H1 (cell line): ENCODE data around the gene ATP7B. TPM values are rescaled to one million over a fixed set of nuclear protein-coding genes. Genes with fewer than 3 reads are reported as not detected.
A peak's percentile ranks its signal among the peaks of the same experiment; 100 is the strongest.

Experiments used
- CTBP2 ChIP-seq: IDR thresholded peaks from 2 replicates; pipeline ENCODE4 v1.7.0; 2011; ENCODE audit warnings: borderline replicate concordance, mild to moderate bottlenecking, moderate library complexity, mixed read lengths, low read length; ENCODE audit not compliant: insufficient read depth, insufficient read length
- RNF2 ChIP-seq: fragments of 200-900, 300-1000 bp; sonication (generic); IDR thresholded peaks from 2 replicates; pipeline ENCODE4 v1.7.1; 2016; ENCODE audit warnings: borderline replicate concordance, low read depth, mild to moderate bottlenecking, antibody characterized with exemption, low read length; ENCODE audit not compliant: poor library complexity, severe bottlenecking; ENCODE audit errors: missing control alignments
- polyA plus RNA-seq, 7 experiments: library from polyadenylated mRNA; depleted of rRNA in 3 of 7; stranded (reverse) in 5 of 7; unstranded in 2 of 7; fragments of >200 nt in 5 of 7; fragments of 200-250 nt in 2 of 7; gene quantifications; 1 replicate in 5 of 7; 2 replicates in 1 of 7; 4 replicates in 1 of 7; pipeline versions ENCODE4 v1.2.1 to v1.2.3, GENCODE V29; 2011 to 2013; ENCODE audit warnings: missing spikeins in 2 of 7, mixed read lengths in 2 of 7
- total RNA-seq: library from RNA; stranded (reverse); fragmentation: NEBNext Ultra II Directional; extraction: Animal tissue kit (Norgen Biotek cat#: 25700); gene quantifications from 2 replicates; pipeline ENCODE4 v1.2.1, GENCODE V29; 2021
- TF ChIP-seq, protein P1 (sequence below): fragments of 300-600 bp; sonication (generic); IDR thresholded peaks from 2 replicates; pipeline ENCODE4 v1.7.1; 2012; ENCODE audit warnings: low read length, moderate library complexity, mild to moderate bottlenecking, inconsistent platforms; ENCODE audit not compliant: insufficient replicate concordance
- TF ChIP-seq, protein P2 (sequence below), 3 experiments: IDR thresholded peaks; 1 replicate in 2 of 3; 2 replicates in 1 of 3; pipeline versions ENCODE4 v1.5.1 to v1.6.1; 2011; ENCODE audit warnings: low read length in 3 of 3, mild to moderate bottlenecking in 3 of 3, inconsistent platforms in 2 of 3, low read depth in 1 of 3, moderate library complexity in 1 of 3; ENCODE audit not compliant: insufficient read depth in 1 of 3; ENCODE audit errors: control extremely low read depth in 1 of 3

ATP7B gene
- total and polyA plus RNA-seq, 2 of the 8 experiments (the other 6 are each of a cell fraction or from before 2014, with no cell fraction given), result 4.1 to 9.2 TPM

DNA sequence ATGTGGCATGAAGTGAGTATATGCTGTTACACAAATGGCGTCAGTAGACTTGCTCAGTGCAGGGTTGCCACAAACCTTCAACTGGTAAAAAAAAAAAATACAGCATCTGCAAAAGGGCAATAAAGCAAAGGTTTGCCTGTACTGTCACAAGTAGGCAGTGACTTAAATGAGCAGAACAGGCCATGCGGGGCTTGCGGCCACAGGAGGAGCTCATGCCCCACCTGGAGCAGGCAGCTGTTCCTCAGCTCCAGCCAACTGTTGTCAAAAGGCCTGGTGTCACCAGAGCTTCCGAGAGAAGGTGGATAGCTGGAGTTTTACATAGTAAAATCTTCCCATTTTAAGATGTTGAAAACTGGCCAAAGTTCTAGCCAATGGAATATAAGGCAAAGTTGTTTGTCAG, 7.7 kb downstream of the ATP7B start (continued):
- TF ChIP-seq, protein P1, sequence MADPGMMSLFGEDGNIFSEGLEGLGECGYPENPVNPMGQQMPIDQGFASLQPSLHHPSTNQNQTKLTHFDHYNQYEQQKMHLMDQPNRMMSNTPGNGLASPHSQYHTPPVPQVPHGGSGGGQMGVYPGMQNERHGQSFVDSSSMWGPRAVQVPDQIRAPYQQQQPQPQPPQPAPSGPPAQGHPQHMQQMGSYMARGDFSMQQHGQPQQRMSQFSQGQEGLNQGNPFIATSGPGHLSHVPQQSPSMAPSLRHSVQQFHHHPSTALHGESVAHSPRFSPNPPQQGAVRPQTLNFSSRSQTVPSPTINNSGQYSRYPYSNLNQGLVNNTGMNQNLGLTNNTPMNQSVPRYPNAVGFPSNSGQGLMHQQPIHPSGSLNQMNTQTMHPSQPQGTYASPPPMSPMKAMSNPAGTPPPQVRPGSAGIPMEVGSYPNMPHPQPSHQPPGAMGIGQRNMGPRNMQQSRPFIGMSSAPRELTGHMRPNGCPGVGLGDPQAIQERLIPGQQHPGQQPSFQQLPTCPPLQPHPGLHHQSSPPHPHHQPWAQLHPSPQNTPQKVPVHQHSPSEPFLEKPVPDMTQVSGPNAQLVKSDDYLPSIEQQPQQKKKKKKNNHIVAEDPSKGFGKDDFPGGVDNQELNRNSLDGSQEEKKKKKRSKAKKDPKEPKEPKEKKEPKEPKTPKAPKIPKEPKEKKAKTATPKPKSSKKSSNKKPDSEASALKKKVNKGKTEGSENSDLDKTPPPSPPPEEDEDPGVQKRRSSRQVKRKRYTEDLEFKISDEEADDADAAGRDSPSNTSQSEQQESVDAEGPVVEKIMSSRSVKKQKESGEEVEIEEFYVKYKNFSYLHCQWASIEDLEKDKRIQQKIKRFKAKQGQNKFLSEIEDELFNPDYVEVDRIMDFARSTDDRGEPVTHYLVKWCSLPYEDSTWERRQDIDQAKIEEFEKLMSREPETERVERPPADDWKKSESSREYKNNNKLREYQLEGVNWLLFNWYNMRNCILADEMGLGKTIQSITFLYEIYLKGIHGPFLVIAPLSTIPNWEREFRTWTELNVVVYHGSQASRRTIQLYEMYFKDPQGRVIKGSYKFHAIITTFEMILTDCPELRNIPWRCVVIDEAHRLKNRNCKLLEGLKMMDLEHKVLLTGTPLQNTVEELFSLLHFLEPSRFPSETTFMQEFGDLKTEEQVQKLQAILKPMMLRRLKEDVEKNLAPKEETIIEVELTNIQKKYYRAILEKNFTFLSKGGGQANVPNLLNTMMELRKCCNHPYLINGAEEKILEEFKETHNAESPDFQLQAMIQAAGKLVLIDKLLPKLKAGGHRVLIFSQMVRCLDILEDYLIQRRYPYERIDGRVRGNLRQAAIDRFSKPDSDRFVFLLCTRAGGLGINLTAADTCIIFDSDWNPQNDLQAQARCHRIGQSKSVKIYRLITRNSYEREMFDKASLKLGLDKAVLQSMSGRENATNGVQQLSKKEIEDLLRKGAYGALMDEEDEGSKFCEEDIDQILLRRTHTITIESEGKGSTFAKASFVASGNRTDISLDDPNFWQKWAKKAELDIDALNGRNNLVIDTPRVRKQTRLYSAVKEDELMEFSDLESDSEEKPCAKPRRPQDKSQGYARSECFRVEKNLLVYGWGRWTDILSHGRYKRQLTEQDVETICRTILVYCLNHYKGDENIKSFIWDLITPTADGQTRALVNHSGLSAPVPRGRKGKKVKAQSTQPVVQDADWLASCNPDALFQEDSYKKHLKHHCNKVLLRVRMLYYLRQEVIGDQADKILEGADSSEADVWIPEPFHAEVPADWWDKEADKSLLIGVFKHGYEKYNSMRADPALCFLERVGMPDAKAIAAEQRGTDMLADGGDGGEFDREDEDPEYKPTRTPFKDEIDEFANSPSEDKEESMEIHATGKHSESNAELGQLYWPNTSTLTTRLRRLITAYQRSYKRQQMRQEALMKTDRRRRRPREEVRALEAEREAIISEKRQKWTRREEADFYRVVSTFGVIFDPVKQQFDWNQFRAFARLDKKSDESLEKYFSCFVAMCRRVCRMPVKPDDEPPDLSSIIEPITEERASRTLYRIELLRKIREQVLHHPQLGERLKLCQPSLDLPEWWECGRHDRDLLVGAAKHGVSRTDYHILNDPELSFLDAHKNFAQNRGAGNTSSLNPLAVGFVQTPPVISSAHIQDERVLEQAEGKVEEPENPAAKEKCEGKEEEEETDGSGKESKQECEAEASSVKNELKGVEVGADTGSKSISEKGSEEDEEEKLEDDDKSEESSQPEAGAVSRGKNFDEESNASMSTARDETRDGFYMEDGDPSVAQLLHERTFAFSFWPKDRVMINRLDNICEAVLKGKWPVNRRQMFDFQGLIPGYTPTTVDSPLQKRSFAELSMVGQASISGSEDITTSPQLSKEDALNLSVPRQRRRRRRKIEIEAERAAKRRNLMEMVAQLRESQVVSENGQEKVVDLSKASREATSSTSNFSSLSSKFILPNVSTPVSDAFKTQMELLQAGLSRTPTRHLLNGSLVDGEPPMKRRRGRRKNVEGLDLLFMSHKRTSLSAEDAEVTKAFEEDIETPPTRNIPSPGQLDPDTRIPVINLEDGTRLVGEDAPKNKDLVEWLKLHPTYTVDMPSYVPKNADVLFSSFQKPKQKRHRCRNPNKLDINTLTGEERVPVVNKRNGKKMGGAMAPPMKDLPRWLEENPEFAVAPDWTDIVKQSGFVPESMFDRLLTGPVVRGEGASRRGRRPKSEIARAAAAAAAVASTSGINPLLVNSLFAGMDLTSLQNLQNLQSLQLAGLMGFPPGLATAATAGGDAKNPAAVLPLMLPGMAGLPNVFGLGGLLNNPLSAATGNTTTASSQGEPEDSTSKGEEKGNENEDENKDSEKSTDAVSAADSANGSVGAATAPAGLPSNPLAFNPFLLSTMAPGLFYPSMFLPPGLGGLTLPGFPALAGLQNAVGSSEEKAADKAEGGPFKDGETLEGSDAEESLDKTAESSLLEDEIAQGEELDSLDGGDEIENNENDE, result no peak
- no peak for TF ChIP-seq RNF2
- TF ChIP-seq CTBP2, result no peak
- TF ChIP-seq, protein P2, sequence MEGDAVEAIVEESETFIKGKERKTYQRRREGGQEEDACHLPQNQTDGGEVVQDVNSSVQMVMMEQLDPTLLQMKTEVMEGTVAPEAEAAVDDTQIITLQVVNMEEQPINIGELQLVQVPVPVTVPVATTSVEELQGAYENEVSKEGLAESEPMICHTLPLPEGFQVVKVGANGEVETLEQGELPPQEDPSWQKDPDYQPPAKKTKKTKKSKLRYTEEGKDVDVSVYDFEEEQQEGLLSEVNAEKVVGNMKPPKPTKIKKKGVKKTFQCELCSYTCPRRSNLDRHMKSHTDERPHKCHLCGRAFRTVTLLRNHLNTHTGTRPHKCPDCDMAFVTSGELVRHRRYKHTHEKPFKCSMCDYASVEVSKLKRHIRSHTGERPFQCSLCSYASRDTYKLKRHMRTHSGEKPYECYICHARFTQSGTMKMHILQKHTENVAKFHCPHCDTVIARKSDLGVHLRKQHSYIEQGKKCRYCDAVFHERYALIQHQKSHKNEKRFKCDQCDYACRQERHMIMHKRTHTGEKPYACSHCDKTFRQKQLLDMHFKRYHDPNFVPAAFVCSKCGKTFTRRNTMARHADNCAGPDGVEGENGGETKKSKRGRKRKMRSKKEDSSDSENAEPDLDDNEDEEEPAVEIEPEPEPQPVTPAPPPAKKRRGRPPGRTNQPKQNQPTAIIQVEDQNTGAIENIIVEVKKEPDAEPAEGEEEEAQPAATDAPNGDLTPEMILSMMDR (IDR thresholded peaks at IDR 0.05; ENCODE audit: control extremely low read depth in 1 of 3, insufficient read depth in 1 of 3, low read depth in 1 of 3, low read length in 3 of 3), result peak in 2 of 3 experiments; percentile 27 to 38; a peak in 3 of 4 replicates
